NCI-H2107 (cell line): ENCODE results near the gene PRKCA.
"Not testable (repeated sequence)": the region's sequence is repeated elsewhere in the genome, so short reads cannot be mapped to it uniquely, and the experiment has no call there.

Source experiments
- DNase-seq: peaks from one replicate; lab custom pipeline; 2025; lab: John Stamatoyannopoulos, UW

PRKCA gene

DNA sequence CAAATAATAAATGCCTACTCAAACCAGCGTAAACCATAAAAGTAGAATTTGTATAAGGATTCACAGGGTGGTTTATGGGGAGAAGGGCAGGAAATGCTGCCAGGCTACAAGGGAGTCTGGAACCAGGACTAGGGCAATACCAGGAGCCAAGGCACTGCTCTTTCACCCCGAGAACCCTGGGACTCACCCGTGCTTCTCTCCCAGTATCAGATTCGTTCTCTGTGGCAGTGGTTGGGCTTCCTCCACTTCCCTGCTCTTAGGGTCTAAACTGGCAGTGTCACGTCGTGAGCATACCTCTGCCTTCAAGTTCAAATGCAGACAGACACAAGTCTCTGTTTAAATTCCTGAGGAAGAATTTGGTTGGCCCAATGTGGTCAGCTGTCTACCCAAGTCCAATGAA is 49.3 kb downstream of the PRKCA start:
- no peak for DNase-seq

DNA sequence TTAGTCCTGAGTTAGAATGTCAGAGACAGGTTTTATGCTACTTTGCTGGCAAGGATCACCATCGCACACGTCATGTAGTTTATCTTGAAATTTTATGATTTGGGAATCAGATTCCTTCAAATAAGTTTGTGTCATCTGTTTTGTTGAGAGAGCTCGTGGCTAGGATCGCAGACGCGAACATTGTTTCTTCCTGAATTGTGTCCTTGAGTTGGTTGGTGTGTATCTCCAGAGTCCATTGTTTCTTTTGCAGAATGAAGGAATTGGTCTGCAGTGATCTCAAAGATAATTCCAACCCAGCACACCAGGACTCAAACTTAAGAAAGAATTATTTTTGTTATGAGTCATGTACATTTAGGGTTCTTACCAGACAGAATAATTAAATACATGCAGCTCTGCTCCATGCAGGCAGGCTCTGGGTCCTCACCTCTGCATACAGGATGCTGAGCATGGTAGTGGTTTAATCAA is 51.6 kb downstream of the PRKCA start:
- DNase-seq, result no peak

DNA sequence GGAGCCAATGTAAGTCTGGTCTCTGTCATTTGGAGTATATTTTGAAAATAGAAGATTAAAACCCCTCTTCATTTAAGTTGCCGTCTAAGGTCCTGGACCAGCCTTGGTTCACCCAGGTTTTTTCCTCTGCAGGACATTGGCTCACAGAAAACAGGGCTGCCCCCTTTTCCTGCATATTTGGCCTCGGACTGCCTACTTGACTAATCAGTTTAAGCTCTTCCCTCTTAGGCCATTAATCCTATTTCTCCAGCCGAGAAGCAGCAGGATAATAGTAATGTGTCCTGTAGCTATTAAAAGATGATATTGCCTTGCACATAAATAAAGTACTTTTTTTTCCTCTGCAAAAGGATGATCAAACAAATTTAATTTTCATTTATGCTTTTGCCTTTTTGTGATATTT is 52.1 kb downstream of the PRKCA start:
- DNase-seq, result no peak

DNA sequence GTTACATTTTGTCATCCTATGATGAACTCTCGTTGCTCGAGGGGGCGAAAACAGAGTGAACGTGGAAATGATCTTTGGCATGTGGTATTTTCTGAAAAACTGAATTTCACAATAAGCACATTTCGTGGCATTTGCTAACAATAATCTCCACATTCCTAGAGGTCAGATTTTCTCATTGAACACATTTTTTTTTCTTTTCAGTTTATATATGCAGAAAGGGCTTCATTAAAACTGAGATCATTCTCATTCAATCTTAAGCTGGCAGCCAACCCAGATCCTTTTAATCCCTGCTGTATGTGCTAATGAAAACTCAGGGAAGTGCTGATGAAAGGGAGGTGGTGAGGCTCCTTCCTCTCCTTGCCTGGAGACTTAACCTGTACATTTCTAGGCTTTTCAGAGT is 52.6 kb downstream of the PRKCA start:
- no peak for DNase-seq

DNA sequence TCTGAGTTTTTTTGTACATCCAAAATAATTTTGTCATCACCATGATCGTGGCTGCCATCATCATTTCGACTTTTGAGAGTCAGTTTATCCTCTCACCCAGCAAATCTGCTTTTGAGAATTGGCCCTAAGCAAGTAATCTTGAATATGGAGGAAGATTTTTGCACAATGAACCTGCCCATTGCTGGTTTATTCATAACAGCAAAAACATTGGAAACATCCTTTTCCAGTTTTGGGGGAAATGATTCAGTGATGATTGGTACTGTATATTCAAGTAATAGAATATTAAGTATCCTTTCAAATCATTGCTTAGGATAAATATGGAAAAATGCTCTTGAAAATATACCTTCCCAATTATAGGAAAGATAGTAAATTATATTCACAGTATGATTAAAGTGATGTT is 53.1 kb downstream of the PRKCA start:
- DNase-seq, result no peak

- no peak for DNase-seq
Observed at GRCh38 chr17:66357037-66357436, 54.6 kb downstream of the PRKCA start.

- DNase-seq, result no peak
Observed at GRCh38 chr17:66359351-66359750, 56.9 kb downstream of the PRKCA start.

GRCh38 chr17:66360961-66361565 is 58.6 kb downstream of the PRKCA start:
- not testable (repeated sequence) for DNase-seq

GRCh38 chr17:66364508-66364907 is 62.1 kb downstream of the PRKCA start:
- DNase-seq, result no peak

GRCh38 chr17:66364990-66365490 is 62.6 kb downstream of the PRKCA start:
- DNase-seq, result no peak

DNA sequence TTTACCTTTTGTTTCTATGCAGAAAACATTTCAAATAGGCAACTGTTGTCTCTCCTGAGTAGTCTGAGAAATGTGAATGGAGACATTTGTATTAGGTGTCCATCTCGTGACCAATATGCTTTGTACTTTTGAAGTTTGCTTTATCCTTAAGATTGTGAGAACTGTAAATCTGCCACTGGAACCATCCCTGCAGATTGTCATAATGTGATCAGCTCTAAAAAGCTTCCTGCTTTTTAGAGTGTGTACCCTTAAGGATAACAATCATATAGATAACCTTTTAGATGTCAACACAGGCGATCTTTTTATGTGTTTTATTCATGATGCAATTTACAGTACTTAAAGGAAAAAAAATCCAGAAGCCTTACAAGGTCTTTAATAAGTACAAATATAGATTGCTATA is 63.5 kb downstream of the PRKCA start:
- DNase-seq, result no peak

DNA sequence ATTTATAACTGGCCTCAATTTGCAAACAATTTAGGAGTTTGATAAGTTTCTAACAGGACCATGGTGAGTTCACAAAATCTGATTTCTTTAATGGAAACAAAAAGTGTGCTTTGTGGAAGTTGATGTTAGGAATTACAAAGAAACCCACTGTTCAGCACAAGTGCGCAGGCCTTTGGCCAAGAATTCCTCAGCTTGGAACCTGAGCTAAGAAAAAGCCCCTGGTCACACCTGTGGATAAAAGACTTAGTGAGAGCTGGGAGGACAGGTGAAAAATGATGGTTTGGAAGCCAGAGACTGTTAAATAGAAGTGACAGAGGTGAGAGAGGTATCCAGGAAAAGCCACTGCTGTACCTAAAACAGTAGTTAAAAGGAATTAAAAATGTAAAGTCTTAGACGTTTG is 64.7 kb downstream of the PRKCA start:
- no peak for DNase-seq

- no peak for DNase-seq
Observed at GRCh38 chr17:66369830-66370229, 67.4 kb downstream of the PRKCA start.

- DNase-seq, result no peak
Observed at GRCh38 chr17:66371561-66371960, 69.1 kb downstream of the PRKCA start.

DNA sequence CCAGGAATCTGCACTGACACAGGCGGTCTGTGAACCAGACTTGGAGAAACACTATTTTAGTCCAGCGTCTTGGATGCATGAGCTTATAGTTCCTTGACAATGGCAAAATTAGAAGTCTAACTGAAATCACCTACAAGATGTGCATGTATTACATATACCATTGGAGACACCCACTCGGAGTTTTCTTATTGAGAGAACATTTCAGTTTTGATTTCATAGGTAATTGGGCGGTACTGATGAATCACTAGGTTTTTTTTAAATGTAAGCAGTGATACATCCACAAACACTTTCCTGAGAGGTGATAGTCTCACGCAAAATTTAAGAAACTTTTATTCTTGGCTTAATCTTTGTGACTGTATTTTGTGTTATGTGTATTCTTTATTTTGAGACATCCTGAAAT is 69.8 kb downstream of the PRKCA start:
- DNase-seq, result no peak

DNA sequence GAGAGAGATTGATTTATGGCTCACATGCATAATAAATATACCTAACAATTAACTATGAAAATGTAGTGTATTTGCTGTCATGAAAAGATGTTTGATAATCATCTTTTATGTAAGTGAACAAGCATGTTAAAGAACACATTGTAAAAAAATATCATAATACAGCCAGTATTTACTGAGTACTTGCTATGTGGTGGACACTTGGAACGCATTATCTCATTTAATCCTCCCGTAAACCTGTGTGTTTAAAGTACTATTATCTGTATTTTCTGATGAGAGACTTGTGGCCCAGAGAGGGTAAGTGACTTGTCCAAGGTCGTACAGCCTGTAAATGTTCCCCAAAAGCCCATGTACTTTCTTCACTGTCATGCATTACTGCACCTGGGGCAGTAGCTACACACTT is 70.7 kb downstream of the PRKCA start:
- no peak for DNase-seq

DNA sequence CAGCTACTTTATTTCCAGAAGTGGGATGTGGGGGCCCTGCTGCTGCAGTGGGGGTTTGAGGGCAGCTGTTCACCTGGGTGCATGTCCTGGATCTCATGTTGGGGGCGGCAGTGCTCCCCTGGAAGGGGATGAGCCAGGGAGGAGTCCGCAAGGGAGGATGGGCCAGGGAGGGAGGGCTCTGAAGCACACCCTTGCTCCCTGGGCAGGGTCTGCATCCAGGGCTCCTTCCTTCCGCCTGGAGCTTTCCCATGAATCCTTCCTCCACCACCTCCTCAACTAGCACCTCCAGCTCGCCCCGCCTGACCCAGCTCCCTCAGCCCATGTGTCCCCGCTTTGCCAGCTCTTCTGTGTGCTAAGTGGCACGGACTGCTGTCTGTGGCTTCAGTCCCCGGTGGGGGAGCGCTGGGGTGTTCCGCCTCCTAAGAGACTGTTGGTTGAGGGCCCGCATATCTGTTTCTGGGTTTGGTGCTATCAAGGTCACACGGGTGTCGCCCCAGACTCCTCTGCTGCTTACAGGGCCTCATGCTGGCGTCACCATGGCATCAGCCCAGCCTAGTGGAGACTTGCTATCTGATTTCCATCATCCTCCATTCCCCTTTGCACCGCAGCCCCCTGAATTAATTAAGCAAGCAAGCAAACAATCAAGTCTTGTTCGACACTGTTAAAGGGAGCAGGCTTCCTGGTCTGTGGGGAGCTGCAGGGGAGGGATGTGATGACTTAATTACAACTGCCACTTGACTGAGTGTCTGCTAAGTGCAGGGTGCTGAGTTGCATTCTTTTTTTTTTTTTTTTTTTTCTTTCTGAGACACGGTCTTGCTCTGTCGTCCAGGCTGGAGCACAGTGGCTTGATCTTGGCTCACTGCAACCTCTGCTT is 71.8 kb downstream of the PRKCA start:
- DNase-seq, result peak; percentile 59

GRCh38 chr17:66375121-66375520 is 72.7 kb downstream of the PRKCA start:
- DNase-seq, result no peak

DNA sequence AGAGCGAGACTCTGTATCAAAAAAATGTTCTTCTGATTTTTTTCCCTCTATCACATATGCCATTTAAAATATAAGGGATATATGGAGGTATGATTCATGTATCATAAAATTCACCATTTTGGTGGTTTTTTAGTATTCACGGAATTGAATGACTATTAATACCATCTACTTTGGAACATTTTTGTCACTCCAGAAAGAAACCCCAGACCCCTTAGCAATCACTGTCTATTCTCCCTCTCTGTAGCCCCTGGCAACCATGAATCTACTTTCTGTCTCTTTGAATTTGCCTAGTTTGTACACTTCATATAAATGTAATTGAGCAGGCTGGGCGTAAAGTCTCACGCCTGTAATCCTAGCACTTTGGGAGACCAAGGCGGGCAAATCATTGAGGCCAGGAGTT is 75.9 kb downstream of the PRKCA start:
- no peak for DNase-seq

DNA sequence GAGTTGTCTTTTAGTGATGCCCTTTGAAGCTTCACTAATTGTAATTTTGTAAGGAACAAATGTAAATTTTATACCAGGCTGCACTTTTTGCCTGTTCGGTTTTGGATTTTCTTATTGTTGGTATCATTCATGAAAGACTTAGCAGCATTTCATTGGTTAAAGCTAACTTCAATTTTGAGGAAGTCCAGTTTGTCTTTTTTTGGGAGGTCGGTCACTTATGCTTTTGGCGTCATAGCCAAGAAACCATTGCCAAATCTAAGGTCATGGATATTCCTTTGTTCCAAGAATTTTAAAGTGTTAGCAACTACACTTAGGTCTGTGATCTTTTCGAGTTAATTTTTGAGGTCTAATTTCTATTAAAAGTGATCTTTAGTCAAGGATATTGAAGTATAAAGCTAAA is 77.1 kb downstream of the PRKCA start:
- DNase-seq, result no peak

DNA sequence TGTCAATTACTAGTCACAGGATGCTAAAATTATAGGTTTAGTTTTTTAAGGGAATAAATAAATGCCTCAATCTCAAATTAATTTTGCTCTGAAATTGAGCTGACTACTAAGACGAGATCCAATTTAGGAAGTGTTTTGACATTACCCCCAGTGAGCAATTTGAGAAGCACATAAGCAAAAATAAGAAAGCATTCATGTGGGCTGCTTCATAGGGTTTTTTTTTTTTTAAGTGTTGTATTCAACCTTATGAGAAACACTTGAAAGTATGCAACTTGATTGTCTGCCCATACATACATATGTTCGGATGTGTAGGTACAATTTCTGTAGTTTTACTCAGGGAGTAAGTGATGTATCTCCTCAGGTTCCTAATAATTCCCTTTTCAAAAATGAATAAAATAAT is 77.6 kb downstream of the PRKCA start:
- no peak for DNase-seq

- DNase-seq, result no peak
Observed at GRCh38 chr17:66381701-66382362, 79.4 kb downstream of the PRKCA start.

- DNase-seq, result no peak
Observed at GRCh38 chr17:66383333-66383732, 80.9 kb downstream of the PRKCA start.
